SK-N-SH (cell line): ENCODE results near the gene CELF2. TPM values are rescaled to one million over a fixed set of nuclear protein-coding genes. Genes with fewer than 3 reads are reported as not detected.

Experiments used
- CTCF ChIA-PET: fragments of 300-600, 350-600 bp; formaldehyde crosslinking; extraction: SDS; loops from one replicate; lab custom pipeline; 2021; lab: Yijun Ruan, JAX
- POLR2A ChIA-PET: fragments of 350-600 bp; sonication (Branson Sonifier 250); formaldehyde crosslinking; extraction: SDS; loops from one replicate; lab custom pipeline; 2020; ENCODE audit warnings: antibody characterized with exemption, inconsistent platforms; lab: Yijun Ruan, JAX
- DNase-seq: peaks from one replicate; pipeline ENCODE4 v3.0.0; 2012
- H2AFZ ChIP-seq: fragments of 200-600 bp; sonication (generic); 2 replicates; pipeline ENCODE4 v1.8.1; 2016; ENCODE audit warnings: antibody characterized with exemption, mild to moderate bottlenecking, low read depth
- H3F3A ChIP-seq: fragments of 200-600 bp; sonication (generic); replicated peaks from 2 replicates; pipeline ENCODE3; 2016; ENCODE audit warnings: antibody characterized with exemption, mild to moderate bottlenecking; ENCODE audit not compliant: insufficient read depth
- H3K27ac ChIP-seq, 2 experiments: fragments of 200-500 bp in 1 of 2; fragments of 200-600 bp in 1 of 2; sonication (Bioruptor generic) in 1 of 2; sonication (generic), shearing (Covaris generic) in 1 of 2; 2 replicates each; pipeline versions ENCODE4 v1.5.1 to v1.6.1; 2014 to 2016; ENCODE audit warnings: low read depth in 2 of 2, inconsistent platforms in 1 of 2, low read length in 1 of 2, mild to moderate bottlenecking in 1 of 2, mixed read lengths in 1 of 2
- H3K27me3 ChIP-seq: fragments of 200-600 bp; sonication (generic), shearing (Covaris generic); 2 replicates; pipeline ENCODE4 v1.6.1; 2016; ENCODE audit warnings: mixed run types; ENCODE audit not compliant: insufficient read depth
- H3K36me3 ChIP-seq, 2 experiments: fragments of 200-500 bp in 1 of 2; fragments of 200-600 bp in 1 of 2; sonication (Bioruptor generic) in 1 of 2; sonication (generic) in 1 of 2; replicated peaks in 1 of 2; 2 replicates each; pipeline versions ENCODE3 to v1.5.1; 2014 to 2016; ENCODE audit warnings: low read length in 1 of 2, mild to moderate bottlenecking in 1 of 2; ENCODE audit not compliant: insufficient read depth in 2 of 2, control insufficient read depth in 1 of 2
- H3K4me1 ChIP-seq, 2 experiments: fragments of 200-500 bp in 1 of 2; fragments of 200-600 bp in 1 of 2; sonication (Bioruptor generic) in 1 of 2; sonication (generic), shearing (Covaris generic) in 1 of 2; 2 replicates each; pipeline versions ENCODE4 v1.5.1 to v1.6.1; 2014 to 2016; ENCODE audit warnings: low read depth in 1 of 2, low read length in 1 of 2, mixed run types in 1 of 2; ENCODE audit not compliant: insufficient read depth in 2 of 2, control insufficient read depth in 1 of 2
- H3K4me2 ChIP-seq: fragments of 200-600 bp; sonication (generic), shearing (Covaris generic); 2 replicates; pipeline ENCODE4 v1.6.1; 2017; ENCODE audit warnings: mixed run types
- H3K4me3 ChIP-seq, 2 experiments: fragments of 200-500 bp in 1 of 2; fragments of 200-600 bp in 1 of 2; sonication (Bioruptor generic) in 1 of 2; sonication (generic), shearing (Covaris generic) in 1 of 2; 2 replicates each; pipeline versions ENCODE4 v1.5.1 to v1.8.1; 2014 to 2016; ENCODE audit warnings: low read depth in 2 of 2, inconsistent platforms in 1 of 2, low read length in 1 of 2, mild to moderate bottlenecking in 1 of 2, mixed read lengths in 1 of 2, moderate library complexity in 1 of 2
- H3K79me2 ChIP-seq: fragments of 200-600 bp; sonication (generic); 2 replicates; pipeline ENCODE4 v1.8.1; 2017; ENCODE audit warnings: mild to moderate bottlenecking; ENCODE audit not compliant: insufficient read depth
- H3K9ac ChIP-seq: fragments of 200-600 bp; sonication (generic); 2 replicates; pipeline ENCODE4 v1.6.1; 2017; ENCODE audit warnings: mixed run types
- H3K9me2 ChIP-seq: fragments of 200-600 bp; sonication (generic); 2 replicates; pipeline ENCODE4 v1.6.1; 2017; ENCODE audit warnings: mixed run types
- H3K9me3 ChIP-seq: fragments of 200-600 bp; sonication (generic); 2 replicates; pipeline ENCODE4 v1.6.1; 2017; ENCODE audit warnings: mixed run types, mild to moderate bottlenecking, moderate library complexity
- H4K20me1 ChIP-seq: fragments of 200-600 bp; sonication (generic); 2 replicates; pipeline ENCODE4 v1.6.1; 2017; ENCODE audit warnings: mild to moderate bottlenecking, mixed run types; ENCODE audit not compliant: insufficient read depth
- CHD2 ChIP-seq: fragments of 150-350 bp; IDR thresholded peaks from 2 replicates; pipeline ENCODE4 v1.6.1; 2018; ENCODE audit warnings: low read length; ENCODE audit not compliant: partially characterized antibody
- ELF1 ChIP-seq: IDR thresholded peaks from 2 replicates; pipeline ENCODE4 v1.4.0; 2012
- EZH2phosphoT487 ChIP-seq: fragments of 200-600 bp; sonication (generic); IDR thresholded peaks from 2 replicates; pipeline ENCODE4 v1.6.1; 2017; ENCODE audit warnings: low read depth, mixed run types, mild to moderate bottlenecking, antibody characterized with exemption, moderate library complexity, borderline replicate concordance
- GATA2 ChIP-seq: sonication (generic); formaldehyde crosslinking; IDR thresholded peaks from 2 replicates; pipeline ENCODE4 v1.5.0; 2020; ENCODE audit warnings: mild to moderate bottlenecking, missing genetic modification reagents
- NFIC ChIP-seq: IDR thresholded peaks from 2 replicates; pipeline ENCODE4 v1.4.0; 2012; ENCODE audit warnings: borderline replicate concordance
- RCOR1 ChIP-seq: fragments of 150-350 bp; IDR thresholded peaks from 2 replicates; pipeline ENCODE4 v1.6.1; 2017; ENCODE audit warnings: antibody characterized with exemption, low read length
- RXRA ChIP-seq: IDR thresholded peaks from 2 replicates; pipeline ENCODE4 v1.4.0; 2012; ENCODE audit warnings: low read depth, mild to moderate bottlenecking, borderline replicate concordance
- SIN3A ChIP-seq: IDR thresholded peaks from 2 replicates; pipeline ENCODE4 v1.6.1; 2012; ENCODE audit warnings: low read depth, mild to moderate bottlenecking, low read length, moderate library complexity, borderline replicate concordance
- TAF1 ChIP-seq: IDR thresholded peaks from 2 replicates; pipeline ENCODE4 v1.6.1; 2012; ENCODE audit warnings: low read depth, mild to moderate bottlenecking, low read length, moderate library complexity, borderline replicate concordance
- USF2 ChIP-seq: fragments of 150-350 bp; IDR thresholded peaks from 2 replicates; pipeline ENCODE4 v1.6.1; 2017; ENCODE audit warnings: antibody characterized with exemption, low read length, low read depth, borderline replicate concordance
- WGBS: methylation state at CpG from one replicate; pipeline ENCODE4 v1.1.6; 2017; ENCODE audit warnings: low lambda C conversion rate; 5-methylcytosine and 5-hydroxymethylcytosine counted together
- polyA plus RNA-seq, 3 experiments: library from polyadenylated mRNA; depleted of rRNA; stranded (reverse); fragments of >200 nt; gene quantifications; 2 replicates each; pipeline ENCODE4 v1.2.3, GENCODE V29; 2012
- TF ChIP-seq, protein P1 (sequence below): IDR thresholded peaks from 2 replicates; pipeline ENCODE4 v1.4.0; 2012; ENCODE audit warnings: low read depth
- TF ChIP-seq, protein P2 (sequence below): fragments of 200-600 bp; sonication (generic); IDR thresholded peaks from 2 replicates; pipeline ENCODE4 v1.6.1; 2017; ENCODE audit warnings: antibody characterized with exemption, mild to moderate bottlenecking, moderate library complexity

CELF2 gene
- polyA plus RNA-seq, 1 of the 3 experiments (the other 2 are of a cell fraction), result 0.03 TPM

DNA sequence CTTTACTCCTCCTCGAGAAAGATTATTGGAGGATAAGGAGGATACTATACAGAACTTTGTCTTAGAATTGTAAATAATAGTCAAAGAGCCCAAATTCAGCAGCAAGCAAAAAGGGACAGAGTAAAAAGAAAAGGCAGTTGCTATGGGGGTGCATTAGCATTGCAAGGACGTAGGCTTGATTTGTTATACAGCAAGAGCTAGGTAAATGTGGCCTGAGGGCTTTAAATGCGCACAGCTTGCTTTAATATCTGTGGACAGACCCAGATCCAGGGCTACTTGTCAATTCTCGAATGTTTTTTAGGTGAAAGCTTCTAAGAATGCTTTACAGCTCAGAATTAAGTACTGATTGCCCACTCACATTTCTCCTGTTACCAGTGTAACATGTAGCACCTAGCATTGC lies 58.5 kb downstream of the CELF2 start:
- Histone ChIP-seq H3K27me3 (no peaks in the 10 kb centered on the region), H3K4me1 (no peaks in the 10 kb centered on the region), H3F3A (no peaks in the 10 kb centered on the region), H3K9ac (no peak overlapping the region), H4K20me1 (no peaks in the 10 kb centered on the region), H2AFZ (no peak overlapping the region), H3K36me3 (no peaks in the 10 kb centered on the region), H3K79me2 (no peaks in the 10 kb centered on the region), H3K9me2 (no peaks in the 10 kb centered on the region), H3K4me3 (no peak overlapping the region), H3K9me3 (no peaks in the 10 kb centered on the region), H3K27ac (no peak overlapping the region), H3K4me2 (no peak overlapping the region)
- no peak for DNase-seq
- POLR2A ChIA-PET, result no interaction called here
- WGBS, result 8% methylated on average over 4 of the region's 4 CpGs
- CTCF ChIA-PET, result interaction anchor here (0.8 kb wide), 1 partner anchor 11 kb away, joined by 3 read pairs; no protein-coding TSS in a partner anchor
- TF ChIP-seq CHD2 (no peak), NFIC (no peak), ELF1 (no peak)
- TF ChIP-seq, protein P1, sequence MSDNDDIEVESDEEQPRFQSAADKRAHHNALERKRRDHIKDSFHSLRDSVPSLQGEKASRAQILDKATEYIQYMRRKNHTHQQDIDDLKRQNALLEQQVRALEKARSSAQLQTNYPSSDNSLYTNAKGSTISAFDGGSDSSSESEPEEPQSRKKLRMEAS, result no peak

GRCh38 chr10:11080564-11080984 lies 62.9 kb downstream of the CELF2 start:
- Histone ChIP-seq H3K27me3 (no peaks in the 10 kb centered on the region), H3K9me2 (no peaks in the 10 kb centered on the region), H3K9me3 (no peaks in the 10 kb centered on the region), H3K4me1 (peaks cover 0 to 2% of the 10 kb centered on the region in 2 experiments; a peak in 1 of 4 replicates), H3K27ac (no peak overlapping the region), H4K20me1 (no peaks in the 10 kb centered on the region), H3K9ac (no peak overlapping the region), H2AFZ (no peak overlapping the region), H3K4me2 (no peak overlapping the region), H3K79me2 (no peaks in the 10 kb centered on the region), H3F3A (no peaks in the 10 kb centered on the region), H3K36me3 (no peaks in the 10 kb centered on the region), H3K4me3 (no peak overlapping the region)
- 20% methylated on average over 3 of the region's 3 CpGs for WGBS
- no peak for TF ChIP-seq SIN3A
- TF ChIP-seq USF2, result no peak
- TF ChIP-seq, protein P2, sequence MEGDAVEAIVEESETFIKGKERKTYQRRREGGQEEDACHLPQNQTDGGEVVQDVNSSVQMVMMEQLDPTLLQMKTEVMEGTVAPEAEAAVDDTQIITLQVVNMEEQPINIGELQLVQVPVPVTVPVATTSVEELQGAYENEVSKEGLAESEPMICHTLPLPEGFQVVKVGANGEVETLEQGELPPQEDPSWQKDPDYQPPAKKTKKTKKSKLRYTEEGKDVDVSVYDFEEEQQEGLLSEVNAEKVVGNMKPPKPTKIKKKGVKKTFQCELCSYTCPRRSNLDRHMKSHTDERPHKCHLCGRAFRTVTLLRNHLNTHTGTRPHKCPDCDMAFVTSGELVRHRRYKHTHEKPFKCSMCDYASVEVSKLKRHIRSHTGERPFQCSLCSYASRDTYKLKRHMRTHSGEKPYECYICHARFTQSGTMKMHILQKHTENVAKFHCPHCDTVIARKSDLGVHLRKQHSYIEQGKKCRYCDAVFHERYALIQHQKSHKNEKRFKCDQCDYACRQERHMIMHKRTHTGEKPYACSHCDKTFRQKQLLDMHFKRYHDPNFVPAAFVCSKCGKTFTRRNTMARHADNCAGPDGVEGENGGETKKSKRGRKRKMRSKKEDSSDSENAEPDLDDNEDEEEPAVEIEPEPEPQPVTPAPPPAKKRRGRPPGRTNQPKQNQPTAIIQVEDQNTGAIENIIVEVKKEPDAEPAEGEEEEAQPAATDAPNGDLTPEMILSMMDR, result no peak
- ChIA-PET POLR2A (no interaction called here), CTCF (interaction anchor here (0.8 kb wide), 1 partner anchor 45 kb away, joined by 3 read pairs; no protein-coding TSS in a partner anchor)
- DNase-seq, result no peak

DNA sequence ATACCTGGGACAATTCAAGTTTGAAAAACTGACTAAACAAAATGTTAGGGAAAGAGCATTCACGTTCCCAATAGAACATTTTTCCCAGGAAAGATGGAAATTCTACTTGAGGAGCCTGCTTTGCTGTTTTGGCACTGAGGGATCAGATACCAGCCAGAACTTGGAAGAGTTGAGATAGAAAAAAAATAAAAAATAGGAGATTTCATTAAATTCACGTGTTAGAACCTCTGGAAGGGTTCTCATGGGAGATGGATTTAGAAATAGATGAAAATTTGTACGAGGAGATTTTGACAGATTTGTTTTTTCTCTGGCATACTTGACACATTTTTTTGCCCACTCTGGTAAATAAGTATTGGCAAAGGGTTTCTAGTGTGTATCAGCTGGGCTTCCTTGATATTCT lies 63.7 kb downstream of the CELF2 start:
- Histone ChIP-seq H3K9ac (no peak overlapping the region), H3K4me3 (no peak overlapping the region), H3K4me1 (peaks cover 0 to 2% of the 10 kb centered on the region in 2 experiments; a peak in 1 of 4 replicates), H4K20me1 (no peaks in the 10 kb centered on the region), H3K4me2 (no peak overlapping the region), H3K36me3 (no peaks in the 10 kb centered on the region), H3K9me3 (no peaks in the 10 kb centered on the region), H2AFZ (no peak overlapping the region), H3F3A (no peaks in the 10 kb centered on the region), H3K27ac (no peak overlapping the region), H3K9me2 (no peaks in the 10 kb centered on the region), H3K79me2 (no peaks in the 10 kb centered on the region), H3K27me3 (no peaks in the 10 kb centered on the region)
- no peak for TF ChIP-seq EZH2phosphoT487
- no peak for TF ChIP-seq USF2
- no peak for TF ChIP-seq CHD2
- TF ChIP-seq RXRA, result no peak
- TF ChIP-seq TAF1, result no peak
- TF ChIP-seq GATA2, result no peak
- no peak for TF ChIP-seq RCOR1
- 5% methylated on average over 3 of the region's 3 CpGs for WGBS
- no peak for DNase-seq
- POLR2A ChIA-PET, result no interaction called here
- CTCF ChIA-PET, result no interaction called here
